Measurements from ENCODE around the gene METTL13.
A peak's percentile ranks its signal among the peaks of the same experiment; 100 is the strongest.
"Not testable (repeated sequence)": the region's sequence is repeated elsewhere in the genome, so short reads cannot be mapped to it uniquely, and the experiment has no call there.

Gene METTL13

GRCh38 chr1:171769754-171770153, 11.7 kb upstream of the METTL13 start:
- DNase-seq (ENCODE audit: low read depth in 2 of 2) = no peak

GRCh38 chr1:171772312-171772711, 9.1 kb upstream of the METTL13 start:
- DNase-seq (ENCODE audit: low read depth in 2 of 2) = no peak

GRCh38 chr1:171780583-171781175, 781 bp upstream of the METTL13 start:
- DNase-seq (ENCODE audit: low read depth in 2 of 2) = no peak

GRCh38 chr1:171783816-171784530, 2.5 kb downstream of the METTL13 start:
- DNase-seq (ENCODE audit: low read depth in 2 of 2) = no peak

GRCh38 chr1:171784784-171785183, 3.3 kb downstream of the METTL13 start:
- no peak for DNase-seq (ENCODE audit: low read depth in 2 of 2)

- no peak for DNase-seq (ENCODE audit: low read depth in 2 of 2)
Measured at GRCh38 chr1:171785766-171786165, 4.3 kb downstream of the METTL13 start.

- DNase-seq (ENCODE audit: low read depth in 2 of 2) = no peak
Measured at GRCh38 chr1:171786534-171786933, 5.1 kb downstream of the METTL13 start.

- DNase-seq (ENCODE audit: low read depth in 2 of 2) = no peak
Measured at GRCh38 chr1:171787686-171788480, 6.4 kb downstream of the METTL13 start.

GRCh38 chr1:171788696-171789095, 7.2 kb downstream of the METTL13 start:
- DNase-seq (ENCODE audit: low read depth in 2 of 2) = no peak

GRCh38 chr1:171790318-171790717, 8.9 kb downstream of the METTL13 start:
- DNase-seq (ENCODE audit: low read depth in 2 of 2) = no peak

- DNase-seq (ENCODE audit: low read depth in 2 of 2) = no peak
Measured at GRCh38 chr1:171792656-171793369, 11.4 kb downstream of the METTL13 start.

- DNase-seq (ENCODE audit: low read depth in 2 of 2) = no peak
Measured at GRCh38 chr1:171793636-171794035, 12.2 kb downstream of the METTL13 start.

GRCh38 chr1:171794085-171794484, 12.6 kb downstream of the METTL13 start:
- DNase-seq (ENCODE audit: low read depth in 2 of 2) = peak in 1 of 2 donors; percentile 36

GRCh38 chr1:171796592-171796991, 15.1 kb downstream of the METTL13 start:
- no peak for DNase-seq (ENCODE audit: low read depth in 2 of 2)

GRCh38 chr1:171798311-171798710, 16.9 kb downstream of the METTL13 start:
- DNase-seq (ENCODE audit: low read depth in 2 of 2) = no peak

GRCh38 chr1:171798765-171799164, 17.3 kb downstream of the METTL13 start:
- DNase-seq (ENCODE audit: low read depth in 2 of 2) = no peak

- DNase-seq (ENCODE audit: low read depth in 2 of 2) = no peak
Measured at GRCh38 chr1:171799166-171799565, 17.7 kb downstream of the METTL13 start.

GRCh38 chr1:171799698-171800097, 18.2 kb downstream of the METTL13 start:
- not testable (repeated sequence) for DNase-seq (ENCODE audit: low read depth in 2 of 2)

- DNase-seq (ENCODE audit: low read depth in 2 of 2) = no peak
Measured at GRCh38 chr1:171800342-171800741, 18.9 kb downstream of the METTL13 start.

- DNase-seq (ENCODE audit: low read depth in 2 of 2) = no peak
Measured at GRCh38 chr1:171800851-171801250, 19.4 kb downstream of the METTL13 start.

- no peak for DNase-seq (ENCODE audit: low read depth in 2 of 2)
Measured at GRCh38 chr1:171801487-171801891, 20.0 kb downstream of the METTL13 start.

- DNase-seq (ENCODE audit: low read depth in 2 of 2) = no peak
Measured at GRCh38 chr1:171802207-171802606, 20.7 kb downstream of the METTL13 start.
